A673 (cell line): ENCODE results near the gene DNAJC19. TPM values are rescaled to one million over a fixed set of nuclear protein-coding genes. Genes with fewer than 3 reads are reported as not detected.

Source experiments
- BruUV-seq: library from RNA; stranded (reverse); fragments of 400-500 nt; replicated peaks from 2 replicates; lab custom pipeline; 2021; lab: Mats Ljungman, UMichigan
- CTCF ChIA-PET: fragments of 300-600 bp; sonication (Branson Sonifier 250); formaldehyde crosslinking; loops from one replicate; lab custom pipeline; 2022; ENCODE audit warnings: antibody characterized with exemption; lab: Charles Lee
- POLR2A ChIA-PET: fragments of 300-600 bp; sonication (Branson Sonifier 250); formaldehyde crosslinking; loops from one replicate; lab custom pipeline; 2022; ENCODE audit warnings: antibody characterized with exemption; ENCODE audit not compliant: low non-redundant PET; lab: Charles Lee
- DNase-seq: peaks from one replicate; pipeline ENCODE4 v3.0.0-alpha.2; 2015; ENCODE audit warnings: low spot score
- H3K27ac ChIP-seq: fragments of 200-600 bp; sonication (generic); 2 replicates; pipeline ENCODE4 v1.5.1; 2016; ENCODE audit warnings: mixed run types, low read depth, mild to moderate bottlenecking, mixed read lengths, antibody characterized with exemption, low read length; ENCODE audit not compliant: poor library complexity, severe bottlenecking
- H3K27me3 ChIP-seq: fragments of 200-600 bp; sonication (generic); replicated peaks from 2 replicates; pipeline ENCODE4 v1.6.1; 2017; ENCODE audit warnings: mixed run types, low read depth, mild to moderate bottlenecking, mixed read lengths, antibody characterized with exemption, low read length; ENCODE audit not compliant: insufficient read depth, poor library complexity
- H3K36me3 ChIP-seq: fragments of 200-600 bp; sonication (generic); 2 replicates; pipeline ENCODE4 v1.6.1; 2016; ENCODE audit warnings: mixed run types, mild to moderate bottlenecking, mixed read lengths, antibody characterized with exemption, low read length; ENCODE audit not compliant: insufficient read depth, poor library complexity, severe bottlenecking
- H3K4me1 ChIP-seq: fragments of 200-600 bp; sonication (generic); 2 replicates; pipeline ENCODE4 v1.6.1; 2017; ENCODE audit warnings: mixed run types, mild to moderate bottlenecking, mixed read lengths, antibody characterized with exemption, low read length; ENCODE audit not compliant: insufficient read depth, poor library complexity, severe bottlenecking
- H3K4me3 ChIP-seq: fragments of 200-600 bp; sonication (generic); 2 replicates; pipeline ENCODE4 v1.5.1; 2016; ENCODE audit warnings: low read depth, mixed run types, mild to moderate bottlenecking, mixed read lengths, low read length; ENCODE audit not compliant: poor library complexity, severe bottlenecking
- H3K9me3 ChIP-seq: fragments of 200-600 bp; sonication (generic); 2 replicates; pipeline ENCODE4 v1.6.1; 2016; ENCODE audit warnings: mixed run types, low read depth, mild to moderate bottlenecking, mixed read lengths, antibody characterized with exemption, low read length; ENCODE audit not compliant: poor library complexity, severe bottlenecking
- CTCF ChIP-seq: fragments of 300-800, 200-600 bp; sonication (generic); conservative IDR thresholded peaks from 2 replicates; pipeline ENCODE4 v1.5.1; 2017; ENCODE audit warnings: low read depth, mild to moderate bottlenecking, antibody characterized with exemption, low read length, moderate library complexity, mixed read lengths
- EZH2 ChIP-seq: fragments of 200-600 bp; sonication (generic); IDR thresholded peaks from 2 replicates; pipeline ENCODE4 v1.6.1; 2017; ENCODE audit warnings: borderline replicate concordance, low read depth, mild to moderate bottlenecking, mixed read lengths, antibody characterized with exemption, low read length; ENCODE audit not compliant: poor library complexity, severe bottlenecking
- intact Hi-C: fragments of 100-400 bp; cut with micrococcal nuclease; formaldehyde crosslinking; loops from one replicate; pipeline ENCODE4 v1.10.0; 2022; ENCODE audit not compliant: unreplicated experiment
- total RNA-seq: library from RNA; stranded (reverse); gene quantifications from 2 replicates; pipeline ENCODE4 v1.2.3, GENCODE V29; 2021

DNAJC19 gene
- total RNA-seq, 1 experiment from 2014 or later = 52.1 TPM

GRCh38 chr3:180947761-180948390 is 41.7 kb downstream of the DNAJC19 start:
- DNase-seq = no peak
- intact Hi-C loops = no loop called here
- peaks cover 64% of the 10 kb centered on the region for H3K36me3 ChIP-seq
- ChIA-PET CTCF (no interaction called here), POLR2A (no interaction called here)
- H3K4me3 ChIP-seq = no peak overlapping the region
- BruUV-seq = no TSS peak
- no peaks in the 10 kb centered on the region for H3K4me1 ChIP-seq
- no peaks in the 10 kb centered on the region for H3K27me3 ChIP-seq
- H3K27ac ChIP-seq = no peak overlapping the region
- TF ChIP-seq EZH2 (no peak), CTCF (no peak)
- H3K9me3 ChIP-seq = no peaks in the 10 kb centered on the region

GRCh38 chr3:180940826-180941225 is 48.7 kb downstream of the DNAJC19 start:
- no peak overlapping the region for H3K27ac ChIP-seq
- no peak for TF ChIP-seq EZH2
- TF ChIP-seq CTCF = no peak
- no peaks in the 10 kb centered on the region for H3K4me1 ChIP-seq
- H3K4me3 ChIP-seq = no peak overlapping the region
- DNase-seq = no peak
- no TSS peak for BruUV-seq
- H3K27me3 ChIP-seq = no peaks in the 10 kb centered on the region
- peaks cover 47% of the 10 kb centered on the region for H3K36me3 ChIP-seq
- POLR2A ChIA-PET = no interaction called here
- intact Hi-C loops = no loop called here
- no peaks in the 10 kb centered on the region for H3K9me3 ChIP-seq
- CTCF ChIA-PET = no interaction called here

GRCh38 chr3:180934638-180935037 is 54.9 kb downstream of the DNAJC19 start:
- intact Hi-C loops = no loop called here
- Histone ChIP-seq H3K9me3 (no peaks in the 10 kb centered on the region), H3K27ac (no peak overlapping the region), H3K36me3 (peaks cover 38% of the 10 kb centered on the region), H3K27me3 (no peaks in the 10 kb centered on the region), H3K4me1 (no peaks in the 10 kb centered on the region), H3K4me3 (no peak overlapping the region)
- BruUV-seq = no TSS peak
- no peak for DNase-seq
- POLR2A ChIA-PET = no interaction called here
- CTCF ChIA-PET = no interaction called here
- no peak for TF ChIP-seq CTCF
- TF ChIP-seq EZH2 = no peak

Other genes with a start within 250 kb of the DNAJC19 start
- gene FXR1, start 77.1 kb downstream of the DNAJC19 start, total RNA-seq = 219 and 233 TPM in 2 replicates